GM23248 (cell line): ENCODE measurements around the gene LRRC43.

Experiments
- EZH2 ChIP-seq: fragments of 200-600 bp; sonication (generic); IDR thresholded peaks from 2 replicates; pipeline ENCODE4 v1.6.1; 2018; ENCODE audit warnings: antibody characterized with exemption, mild to moderate bottlenecking; ENCODE audit not compliant: insufficient read depth, poor library complexity, severe bottlenecking
- EZH2phosphoT487 ChIP-seq: fragments of 200-600 bp; sonication (generic); IDR thresholded peaks from 2 replicates; pipeline ENCODE4 v1.6.1; 2018; ENCODE audit warnings: antibody characterized with exemption, moderate library complexity, mild to moderate bottlenecking, low read depth; ENCODE audit not compliant: insufficient read depth

DNA sequence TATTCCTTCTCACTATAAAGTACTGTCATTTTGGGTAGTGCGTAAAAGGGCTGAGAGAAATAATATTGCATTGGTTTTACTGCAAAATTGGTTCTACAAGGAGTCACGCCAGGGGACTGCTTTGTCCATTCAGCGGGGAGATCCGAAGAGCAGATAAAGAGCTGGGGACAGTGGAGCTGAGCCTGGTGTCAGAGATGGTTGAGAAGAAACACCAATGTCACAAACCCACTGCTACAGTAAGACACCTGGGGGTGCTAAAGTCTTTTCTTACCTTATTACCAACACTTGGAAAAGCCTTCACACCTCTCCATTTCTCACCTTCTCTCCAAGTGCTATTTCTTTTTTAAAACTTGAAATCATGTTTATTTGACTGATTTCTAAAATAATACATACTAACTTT, 23.0 kb upstream of the LRRC43 start:
- TF ChIP-seq EZH2 (no peak), EZH2phosphoT487 (no peak)
